Cardiac fibroblast (primary cell): ENCODE measurements around the gene LTBP1.

Experiments
- DNase-seq, 2 donors: peaks; one replicate each; pipeline versions ENCODE4 v3.0.0 to v3.0.0-alpha.2; 2010; ENCODE audit warnings: low read depth in 2 of 2
- H3K4me3 ChIP-seq, 2 donors: replicated peaks in 1 of 2; 1 replicate in 1 of 2; 2 replicates in 1 of 2; pipeline ENCODE4 v1.5.1; 2011; ENCODE audit warnings: low read depth in 2 of 2, low read length in 2 of 2, mild to moderate bottlenecking in 2 of 2, moderate library complexity in 1 of 2
- CTCF ChIP-seq: IDR thresholded peaks from one replicate; pipeline ENCODE4 v1.5.1; 2011; ENCODE audit warnings: low read depth, mild to moderate bottlenecking, low read length, inconsistent platforms

LTBP1 gene

DNA sequence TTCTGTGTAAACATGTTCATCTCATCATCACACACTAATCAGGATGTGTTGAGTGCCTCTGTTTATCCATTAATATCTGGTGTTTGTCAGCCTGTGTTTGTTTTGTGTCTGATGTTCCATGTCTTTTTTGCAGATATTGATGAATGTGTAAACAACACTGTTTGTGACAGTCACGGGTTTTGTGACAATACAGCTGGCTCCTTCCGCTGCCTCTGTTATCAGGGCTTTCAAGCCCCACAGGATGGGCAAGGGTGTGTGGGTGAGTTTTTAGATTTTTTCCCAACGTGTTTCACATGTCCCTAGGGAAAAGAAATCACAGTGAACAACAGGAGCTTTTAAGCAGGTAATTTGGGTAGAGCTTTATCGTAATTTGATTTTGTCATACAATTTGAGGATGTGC, 396.0 kb downstream of the LTBP1 start:
- no peak overlapping the region for H3K4me3 ChIP-seq
- no peak for TF ChIP-seq CTCF
- no peak for DNase-seq

- no peak for TF ChIP-seq CTCF
- H3K4me3 ChIP-seq: no peak overlapping the region
- no peak for DNase-seq
Measured at GRCh38 chr2:33343387-33343895, 396.7 kb downstream of the LTBP1 start.

GRCh38 chr2:33344230-33344629, 397.5 kb downstream of the LTBP1 start:
- no peak for TF ChIP-seq CTCF
- no peak for DNase-seq
- H3K4me3 ChIP-seq: no peak overlapping the region

DNA sequence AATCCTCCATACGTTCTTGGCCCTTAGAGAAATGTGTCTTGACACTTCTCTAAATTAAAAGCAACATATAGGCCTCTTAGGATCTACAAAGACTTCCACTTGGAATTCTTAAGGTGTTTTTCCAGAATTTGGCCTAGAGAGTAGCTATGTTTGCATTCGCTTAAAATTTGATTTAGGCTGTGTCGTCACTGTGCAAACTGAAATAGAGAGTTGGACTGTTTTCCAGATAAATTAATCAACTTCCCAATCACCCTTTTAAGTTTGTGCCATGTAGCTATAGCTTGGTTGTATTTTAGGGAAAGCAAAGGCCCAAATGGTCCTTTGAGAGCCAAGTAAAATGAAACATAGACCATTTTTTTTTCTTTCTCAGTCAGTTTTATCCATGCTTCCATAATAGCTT, 401.1 kb downstream of the LTBP1 start:
- H3K4me3 ChIP-seq: no peak overlapping the region
- no peak for TF ChIP-seq CTCF
- DNase-seq: no peak

DNA sequence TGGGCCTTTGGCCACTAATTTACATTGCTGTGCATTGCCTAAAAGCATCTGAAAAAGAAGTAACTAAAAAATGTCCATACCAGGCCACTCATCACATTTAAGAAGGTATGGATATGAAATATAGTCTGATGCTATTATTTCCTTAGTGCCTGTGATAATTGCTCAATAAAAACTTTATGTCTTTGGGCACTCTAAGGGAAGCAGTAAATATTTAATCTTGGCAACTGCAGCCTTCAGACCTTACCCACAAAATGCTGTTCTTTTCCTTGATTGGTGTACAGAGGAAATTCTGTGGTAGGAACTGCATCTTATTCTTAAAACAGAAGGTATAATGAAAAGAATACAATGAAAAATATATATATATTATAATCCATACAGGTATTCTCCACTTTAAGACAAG, 403.9 kb downstream of the LTBP1 start:
- TF ChIP-seq CTCF: no peak
- no peak overlapping the region for H3K4me3 ChIP-seq
- no peak for DNase-seq

GRCh38 chr2:33351781-33352180, 405.0 kb downstream of the LTBP1 start:
- TF ChIP-seq CTCF: no peak
- H3K4me3 ChIP-seq: no peak overlapping the region
- DNase-seq: no peak

DNA sequence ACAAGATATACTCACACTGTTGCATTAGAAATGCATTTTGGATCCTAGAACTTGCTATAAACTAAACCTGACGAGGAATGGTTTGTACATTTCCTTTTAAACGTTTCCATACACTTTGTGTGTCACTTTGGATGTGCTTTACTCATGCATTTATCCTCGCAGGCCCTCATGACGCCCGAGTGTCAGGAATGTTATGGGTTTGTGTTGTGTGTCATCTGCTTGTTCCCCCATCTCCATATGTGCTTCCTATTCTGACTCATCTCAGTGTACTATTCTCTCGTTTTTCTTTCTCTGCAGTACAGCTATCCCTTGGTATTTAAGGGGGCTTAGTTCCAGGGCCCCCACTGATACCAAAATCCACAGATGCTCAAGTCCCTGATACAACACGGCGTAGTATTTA, 408.2 kb downstream of the LTBP1 start:
- no peak overlapping the region for H3K4me3 ChIP-seq
- no peak for TF ChIP-seq CTCF
- peak in 1 of 2 donors; percentile 96 for DNase-seq
